ENCODE data around the gene ALKBH7. TPM values are rescaled to one million over a fixed set of nuclear protein-coding genes. Genes with fewer than 3 reads are reported as not detected.

ALKBH7 gene
- total and polyA plus RNA-seq, 2 experiments from 2014 or later, result 48.5 to 79.8 TPM

GRCh38 chr19:6413291-6413690 is 40.7 kb downstream of the ALKBH7 start:
- Histone ChIP-seq H3K36me3 (ENCODE audit: low read depth) (peaks cover 4% of the 10 kb centered on the region), H3K27ac (no peak overlapping the region), H3K79me2 (ENCODE audit: insufficient read depth) (peaks cover 10% of the 10 kb centered on the region; the same call in 1 of the 2 replicates), H3F3A (ENCODE audit: insufficient read depth) (peaks cover 5% of the 10 kb centered on the region; the same call in 1 of the 2 replicates), H3K9ac (no peak overlapping the region), H3K4me2 (ENCODE audit: unreplicated experiment) (no peak overlapping the region), H3K27me3 (replicated peaks; ENCODE audit: insufficient read depth) (no peaks in the 10 kb centered on the region), H3K4me3 (no peak overlapping the region), H2AFZ (no peak overlapping the region), H3K4me1 (ENCODE audit: insufficient read depth) (no peaks in the 10 kb centered on the region), H3K9me2 (ENCODE audit: insufficient read depth) (no peaks in the 10 kb centered on the region), H4K20me1 (ENCODE audit: insufficient read depth) (no peaks in the 10 kb centered on the region), H3K9me3 (ENCODE audit: low read depth) (no peaks in the 10 kb centered on the region)
- 60 to 72% methylated on average over 9 to 10 of the region's 10 CpGs for WGBS, 2 experiments (ENCODE audit: low coverage in 1 of 2, low lambda C conversion rate in 2 of 2, missing lambda C conversion rate in 2 of 2)
- DNase-seq, result no peak
- in situ Hi-C loops (cut with MboI), result no loop called here
- no peak for TF ChIP-seq EZH2 (IDR thresholded peaks at IDR 0.05; ENCODE audit: insufficient read depth, poor library complexity, severe bottlenecking)
- TF ChIP-seq EZH2phosphoT487 (IDR thresholded peaks at IDR 0.05; ENCODE audit: insufficient read depth, low read depth), result no peak

GRCh38 chr19:6413721-6414643 is 41.4 kb downstream of the ALKBH7 start:
- no peak for TF ChIP-seq EZH2 (IDR thresholded peaks at IDR 0.05; ENCODE audit: insufficient read depth, poor library complexity, severe bottlenecking)
- TF ChIP-seq EZH2phosphoT487 (IDR thresholded peaks at IDR 0.05; ENCODE audit: insufficient read depth, low read depth), result no peak
- Histone ChIP-seq H3K79me2 (ENCODE audit: insufficient read depth) (peaks cover 17% of the 10 kb centered on the region), H4K20me1 (ENCODE audit: insufficient read depth) (no peaks in the 10 kb centered on the region), H3K27ac (no peak overlapping the region), H3K4me2 (ENCODE audit: unreplicated experiment) (no peak overlapping the region), H3K9me3 (ENCODE audit: low read depth) (no peaks in the 10 kb centered on the region), H3F3A (ENCODE audit: insufficient read depth) (peaks cover 5% of the 10 kb centered on the region; the same call in 1 of the 2 replicates), H3K36me3 (ENCODE audit: low read depth) (peaks cover 4% of the 10 kb centered on the region), H3K4me3 (no peak overlapping the region), H3K9ac (no peak overlapping the region), H3K27me3 (replicated peaks; ENCODE audit: insufficient read depth) (no peaks in the 10 kb centered on the region), H3K4me1 (ENCODE audit: insufficient read depth) (no peaks in the 10 kb centered on the region), H2AFZ (no peak overlapping the region), H3K9me2 (ENCODE audit: insufficient read depth) (no peaks in the 10 kb centered on the region)
- 81 to 89% methylated on average over 29 to 42 of the region's 42 CpGs for whole genome bisulfite sequencing, 2 experiments (ENCODE audit: low coverage in 1 of 2, low lambda C conversion rate in 2 of 2, missing lambda C conversion rate in 2 of 2)
- DNase-seq, result no peak
- in situ Hi-C loops (cut with MboI), result no loop called here

DNA sequence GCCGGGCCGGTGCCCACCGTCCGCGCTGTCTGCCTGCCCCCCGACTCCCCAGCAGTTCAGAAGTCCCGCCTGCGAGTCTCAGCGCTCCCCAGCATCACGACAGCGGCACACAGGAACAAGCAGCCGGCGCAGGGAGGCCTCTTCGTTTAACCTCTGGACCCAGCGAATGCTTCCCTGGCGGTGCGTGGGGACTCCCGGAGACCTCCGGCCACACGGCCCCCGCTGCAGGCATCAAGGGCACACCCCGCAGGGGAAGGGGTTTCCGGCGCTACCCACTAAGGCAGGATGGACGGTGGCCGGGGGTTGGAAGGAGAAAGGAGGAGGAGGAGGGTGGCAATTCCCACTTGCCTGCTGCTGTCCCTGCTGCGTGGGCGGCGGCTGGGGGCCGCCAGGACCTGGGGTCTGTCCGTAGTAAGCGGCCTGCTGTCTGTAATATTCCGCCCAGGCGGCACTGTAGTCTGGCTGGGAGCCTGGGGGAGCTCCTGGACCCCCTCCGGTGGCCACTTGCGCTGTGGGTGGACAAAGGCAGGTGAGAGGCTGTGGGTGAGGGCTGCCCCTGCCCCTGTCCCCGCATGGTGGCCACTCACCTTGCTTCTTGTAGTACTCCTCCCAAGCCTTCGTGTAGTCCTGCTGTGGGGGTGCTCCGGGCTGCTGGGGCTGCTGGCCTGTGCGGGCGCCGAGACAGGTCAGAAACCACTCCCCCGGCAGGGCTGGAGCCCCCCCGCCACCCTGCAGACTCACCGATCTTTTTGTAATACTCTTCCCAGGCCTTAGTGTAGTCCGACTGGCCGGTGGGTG is 42.4 kb downstream of the ALKBH7 start:
- H3K79me2 ChIP-seq (ENCODE audit: insufficient read depth), result peaks cover 27% of the 10 kb centered on the region
- no peak overlapping the region for H3K9ac ChIP-seq
- 94 to 95% methylated on average over 39 to 46 of the region's 47 CpGs for WGBS, 2 experiments (ENCODE audit: low coverage in 1 of 2, low lambda C conversion rate in 2 of 2, missing lambda C conversion rate in 2 of 2)
- no peaks in the 10 kb centered on the region for H3K27me3 ChIP-seq (replicated peaks; ENCODE audit: insufficient read depth)
- H3K9me3 ChIP-seq (ENCODE audit: low read depth), result no peaks in the 10 kb centered on the region
- peaks cover 10% of the 10 kb centered on the region for H3K36me3 ChIP-seq (ENCODE audit: low read depth)
- TF ChIP-seq EZH2 (IDR thresholded peaks at IDR 0.05; ENCODE audit: insufficient read depth, poor library complexity, severe bottlenecking), result no peak
- no peak for TF ChIP-seq EZH2phosphoT487 (IDR thresholded peaks at IDR 0.05; ENCODE audit: insufficient read depth, low read depth)
- no peak overlapping the region for H3K27ac ChIP-seq
- no peak for DNase-seq
- H3F3A ChIP-seq (ENCODE audit: insufficient read depth), result peaks cover 5% of the 10 kb centered on the region; the same call in 1 of the 2 replicates
- H3K9me2 ChIP-seq (ENCODE audit: insufficient read depth), result no peaks in the 10 kb centered on the region
- H3K4me2 ChIP-seq (ENCODE audit: unreplicated experiment), result no peak overlapping the region
- no peak overlapping the region for H3K4me3 ChIP-seq
- in situ Hi-C loops (cut with MboI), result no loop called here
- no peaks in the 10 kb centered on the region for H4K20me1 ChIP-seq (ENCODE audit: insufficient read depth)
- H2AFZ ChIP-seq, result no peak overlapping the region
- no peaks in the 10 kb centered on the region for H3K4me1 ChIP-seq (ENCODE audit: insufficient read depth)

- Histone ChIP-seq H3K4me2 (ENCODE audit: unreplicated experiment) (no peak overlapping the region), H3K9me2 (ENCODE audit: insufficient read depth) (no peaks in the 10 kb centered on the region), H3K27ac (no peak overlapping the region), H3K27me3 (replicated peaks; ENCODE audit: insufficient read depth) (no peaks in the 10 kb centered on the region), H3K4me3 (no peak overlapping the region), H3K9me3 (ENCODE audit: low read depth) (no peaks in the 10 kb centered on the region), H3K79me2 (ENCODE audit: insufficient read depth) (peaks cover 34% of the 10 kb centered on the region), H3K4me1 (ENCODE audit: insufficient read depth) (no peaks in the 10 kb centered on the region), H2AFZ (no peak overlapping the region), H4K20me1 (ENCODE audit: insufficient read depth) (no peaks in the 10 kb centered on the region), H3F3A (ENCODE audit: insufficient read depth) (no peaks in the 10 kb centered on the region), H3K9ac (no peak overlapping the region), H3K36me3 (ENCODE audit: low read depth) (peaks cover 16% of the 10 kb centered on the region)
- DNase-seq, result no peak
- WGBS, 2 experiments (ENCODE audit: low coverage in 1 of 2, low lambda C conversion rate in 2 of 2, missing lambda C conversion rate in 2 of 2), result 89 to 93% methylated on average over 12 to 32 of the region's 32 CpGs
- TF ChIP-seq EZH2 (IDR thresholded peaks at IDR 0.05; ENCODE audit: insufficient read depth, poor library complexity, severe bottlenecking), result no peak
- TF ChIP-seq EZH2phosphoT487 (IDR thresholded peaks at IDR 0.05; ENCODE audit: insufficient read depth, low read depth), result no peak
- in situ Hi-C loops (cut with MboI), result no loop called here
These were observed 43.1 kb downstream of the ALKBH7 start for GRCh38 chr19:6415591-6416190.
